Body of pancreas (tissue), 4 donors: Measurements from ENCODE around the gene RBM33.

Experiments
- POLR2A ChIP-seq, 3 donors: fragments of 450-650 bp; IDR thresholded peaks; one replicate each; pipeline ENCODE4 v1.6.1; 2016; ENCODE audit warnings: antibody characterized with exemption in 3 of 3, mild to moderate bottlenecking in 2 of 3
- TF ChIP-seq, protein P1 (sequence below), 7 experiments: fragments of 450-650 bp in 4 of 7; fragments of 200-600 bp in 3 of 7; sonication (generic) in 3 of 7; IDR thresholded peaks; one replicate each; pipeline ENCODE4 v1.5.1; 2016 to 2019; ENCODE audit warnings: antibody characterized with exemption in 7 of 7

DNA sequence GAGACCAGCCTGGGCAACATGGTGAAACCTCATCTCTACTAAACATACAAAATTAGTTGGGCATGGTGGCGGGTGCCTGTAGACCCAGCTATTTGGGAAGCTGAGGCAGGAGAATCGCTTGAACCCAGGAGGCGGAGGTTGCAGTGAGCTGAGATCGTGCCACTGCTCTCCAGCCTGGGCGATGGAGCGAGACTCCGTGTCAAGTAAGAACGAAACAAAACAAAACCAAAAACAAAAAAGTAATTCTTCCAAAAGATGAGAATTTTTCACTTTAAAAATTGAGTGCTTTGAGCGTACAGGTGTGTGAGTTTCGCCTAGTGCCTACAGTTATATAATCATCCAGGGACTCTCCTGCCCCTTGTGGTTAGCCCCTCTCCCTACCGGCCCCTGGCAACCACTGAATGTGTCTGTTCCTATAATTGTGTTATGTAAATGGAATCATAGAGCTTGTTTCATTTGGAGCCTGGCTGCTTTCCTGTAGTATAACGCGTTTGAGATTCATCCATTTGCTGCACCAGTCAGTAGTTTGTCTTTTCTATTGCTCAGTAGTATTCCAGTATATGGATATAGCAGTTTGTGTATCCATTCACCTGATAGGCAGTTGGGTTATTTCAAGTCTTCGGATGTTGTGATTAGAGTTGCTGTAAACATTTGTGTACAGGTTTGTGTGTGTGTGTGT is 80.0 kb downstream of the RBM33 start:
- TF ChIP-seq, protein P1, sequence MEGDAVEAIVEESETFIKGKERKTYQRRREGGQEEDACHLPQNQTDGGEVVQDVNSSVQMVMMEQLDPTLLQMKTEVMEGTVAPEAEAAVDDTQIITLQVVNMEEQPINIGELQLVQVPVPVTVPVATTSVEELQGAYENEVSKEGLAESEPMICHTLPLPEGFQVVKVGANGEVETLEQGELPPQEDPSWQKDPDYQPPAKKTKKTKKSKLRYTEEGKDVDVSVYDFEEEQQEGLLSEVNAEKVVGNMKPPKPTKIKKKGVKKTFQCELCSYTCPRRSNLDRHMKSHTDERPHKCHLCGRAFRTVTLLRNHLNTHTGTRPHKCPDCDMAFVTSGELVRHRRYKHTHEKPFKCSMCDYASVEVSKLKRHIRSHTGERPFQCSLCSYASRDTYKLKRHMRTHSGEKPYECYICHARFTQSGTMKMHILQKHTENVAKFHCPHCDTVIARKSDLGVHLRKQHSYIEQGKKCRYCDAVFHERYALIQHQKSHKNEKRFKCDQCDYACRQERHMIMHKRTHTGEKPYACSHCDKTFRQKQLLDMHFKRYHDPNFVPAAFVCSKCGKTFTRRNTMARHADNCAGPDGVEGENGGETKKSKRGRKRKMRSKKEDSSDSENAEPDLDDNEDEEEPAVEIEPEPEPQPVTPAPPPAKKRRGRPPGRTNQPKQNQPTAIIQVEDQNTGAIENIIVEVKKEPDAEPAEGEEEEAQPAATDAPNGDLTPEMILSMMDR (IDR thresholded peaks at IDR 0.05) = no peak
- no peak for TF ChIP-seq POLR2A (IDR thresholded peaks at IDR 0.05)
